HEK293 (cell line): Measurements from ENCODE around the gene ASB8.

Experiments
- ZNF23 ChIP-seq: fragments of 450-650 bp; formaldehyde crosslinking; IDR thresholded peaks from 2 replicates; pipeline ENCODE4 v1.5.1; 2016; ENCODE audit warnings: missing biosample characterization, missing genetic modification characterization, borderline replicate concordance
- ZXDB ChIP-seq: fragments of 450-650 bp; formaldehyde crosslinking; IDR thresholded peaks from 2 replicates; pipeline ENCODE4 v1.5.1; 2016; ENCODE audit warnings: missing biosample characterization, missing genetic modification characterization
- TF ChIP-seq, protein P1 (sequence below): fragments of 450-650 bp; formaldehyde crosslinking; optimal IDR thresholded peaks from 2 replicates; pipeline ENCODE3; 2016; ENCODE audit warnings: missing biosample characterization, mild to moderate bottlenecking, missing genetic modification characterization

DNA sequence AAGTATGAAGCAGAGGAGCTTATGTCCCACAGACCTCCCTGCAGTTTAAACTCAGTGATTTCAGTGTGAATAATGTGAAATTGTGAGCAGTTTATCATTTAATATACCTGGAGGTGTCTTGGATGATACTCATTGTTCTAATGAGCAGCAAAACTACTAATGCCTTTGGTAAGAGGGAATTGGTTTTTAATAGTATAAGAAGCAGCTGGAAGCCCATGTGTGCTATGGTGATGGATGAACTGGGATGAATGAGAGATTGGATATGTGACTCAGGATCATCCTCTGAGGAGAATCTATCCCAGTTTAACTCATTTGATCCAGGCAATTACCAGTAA, 19.1 kb upstream of the ASB8 start:
- no peak for TF ChIP-seq ZNF23 (tag by site-specific recombination)
- no peak for TF ChIP-seq ZXDB
- TF ChIP-seq, protein P1, sequence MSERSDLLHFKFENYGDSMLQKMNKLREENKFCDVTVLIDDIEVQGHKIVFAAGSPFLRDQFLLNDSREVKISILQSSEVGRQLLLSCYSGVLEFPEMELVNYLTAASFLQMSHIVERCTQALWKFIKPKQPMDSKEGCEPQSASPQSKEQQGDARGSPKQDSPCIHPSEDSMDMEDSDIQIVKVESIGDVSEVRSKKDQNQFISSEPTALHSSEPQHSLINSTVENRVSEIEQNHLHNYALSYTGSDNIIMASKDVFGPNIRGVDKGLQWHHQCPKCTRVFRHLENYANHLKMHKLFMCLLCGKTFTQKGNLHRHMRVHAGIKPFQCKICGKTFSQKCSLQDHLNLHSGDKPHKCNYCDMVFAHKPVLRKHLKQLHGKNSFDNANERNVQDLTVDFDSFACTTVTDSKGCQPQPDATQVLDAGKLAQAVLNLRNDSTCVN (tag by site-specific recombination), result no peak
